ENCODE data around the gene STMP1. TPM values are rescaled to one million over a fixed set of nuclear protein-coding genes. Genes with fewer than 3 reads are reported as not detected.
"Not testable (repeated sequence)": the region's sequence is repeated elsewhere in the genome, so short reads cannot be mapped to it uniquely, and the experiment has no call there.

STMP1 gene
- total RNA-seq, 1 donor from 2014 or later = 12.5 TPM

DNA sequence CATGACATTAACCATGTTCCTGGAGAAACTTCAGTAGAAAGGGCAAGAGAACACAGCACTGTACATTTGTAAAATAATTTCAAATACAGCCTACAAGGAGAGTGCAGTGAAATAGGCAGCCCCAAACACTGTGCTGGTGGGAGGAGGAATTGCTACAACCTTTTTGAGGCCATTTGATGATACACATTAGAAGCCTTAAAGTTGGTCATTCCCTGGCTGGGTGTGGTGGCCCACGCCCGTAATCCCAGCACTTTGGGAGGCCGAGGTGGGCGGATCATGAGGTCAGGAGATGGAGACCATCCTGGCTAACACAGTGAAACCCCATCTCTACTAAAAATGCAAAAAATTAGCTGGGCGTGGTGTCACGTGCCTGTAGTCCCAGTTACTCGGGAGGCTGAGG, 30.3 kb downstream of the STMP1 start:
- not testable (repeated sequence) for DNase-seq (ENCODE audit: low spot score); ATAC-seq

DNA sequence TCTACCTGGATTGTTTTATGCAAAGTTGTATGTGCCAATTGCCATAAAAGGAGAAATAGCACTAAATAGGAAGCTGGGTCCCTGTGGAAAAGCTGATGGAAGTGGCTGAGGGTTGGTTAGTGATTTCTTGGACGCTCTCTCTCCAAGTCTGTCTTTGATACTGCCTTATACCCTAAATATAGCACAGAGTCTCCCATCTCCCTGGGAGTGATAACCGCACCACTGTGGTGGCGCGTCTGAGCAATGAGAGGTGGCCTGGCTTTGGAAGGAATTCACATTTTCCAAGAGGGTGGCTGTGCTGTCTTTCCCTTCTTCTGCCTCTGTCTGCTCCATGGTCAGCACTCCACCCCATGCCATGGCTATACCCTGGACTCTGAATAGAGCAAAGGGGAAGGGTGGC, 31.2 kb downstream of the STMP1 start:
- ATAC-seq (no peak), DNase-seq (ENCODE audit: low spot score) (no peak)

DNA sequence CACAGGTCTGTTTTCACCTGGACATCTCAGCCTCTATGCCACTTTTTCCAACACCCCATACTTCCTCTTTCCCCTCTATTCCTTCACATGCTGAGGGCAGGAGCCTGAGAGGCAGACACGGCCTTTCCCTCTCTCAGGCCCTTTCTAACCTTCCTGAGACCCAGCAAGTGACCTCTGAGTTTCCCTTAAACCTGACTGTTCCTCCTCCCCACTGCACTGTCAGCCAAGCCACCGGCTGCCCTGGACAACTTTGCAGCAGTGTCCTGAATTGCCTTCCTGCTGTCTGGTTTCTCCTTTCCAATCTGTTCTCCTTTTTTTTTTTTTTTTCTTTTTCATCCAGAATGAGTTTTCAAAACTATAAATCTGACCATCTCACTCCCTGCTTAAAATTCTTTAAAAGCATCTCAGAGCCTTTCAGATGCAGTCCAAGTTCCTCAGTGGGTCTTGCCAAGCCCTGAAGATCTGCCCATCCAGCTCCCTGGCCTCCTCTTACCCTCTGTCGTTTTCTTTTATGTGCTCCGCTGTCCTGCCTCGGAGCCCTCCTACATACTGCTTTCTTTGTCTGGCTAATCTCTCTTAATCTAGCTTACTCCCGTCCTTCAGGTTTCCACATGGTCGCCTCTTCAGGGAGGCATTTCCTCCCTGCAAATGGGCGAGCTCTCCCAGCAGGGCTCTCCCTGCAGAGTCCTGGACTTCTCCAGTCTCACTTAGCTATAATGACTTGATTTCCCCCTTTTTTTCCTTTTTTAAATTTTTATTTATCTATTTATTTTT, 35.1 kb downstream of the STMP1 start:
- DNase-seq (ENCODE audit: low spot score) (no peak), ATAC-seq (no peak)

DNA sequence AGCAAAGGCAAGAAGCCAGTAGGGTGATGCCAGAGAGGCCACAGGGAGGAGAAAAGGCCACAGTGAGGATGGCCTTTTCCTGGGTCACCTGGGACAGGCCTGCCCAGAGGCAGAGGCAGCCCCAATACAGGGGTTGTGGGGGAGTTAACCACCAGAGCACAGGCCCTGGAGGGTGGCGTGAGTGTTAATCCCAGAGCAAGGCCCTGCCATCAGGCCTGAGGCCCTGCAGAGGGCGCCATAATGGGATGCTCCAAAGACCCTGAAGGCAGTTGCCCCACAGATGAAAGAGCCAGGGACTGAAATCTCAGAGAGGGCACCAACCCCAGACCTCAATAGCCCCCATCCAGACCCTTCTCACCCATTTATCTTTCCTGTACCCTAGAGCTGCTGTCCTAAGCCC, 41.8 kb downstream of the STMP1 start:
- DNase-seq (ENCODE audit: low spot score) (no peak), ATAC-seq (no peak)

DNA sequence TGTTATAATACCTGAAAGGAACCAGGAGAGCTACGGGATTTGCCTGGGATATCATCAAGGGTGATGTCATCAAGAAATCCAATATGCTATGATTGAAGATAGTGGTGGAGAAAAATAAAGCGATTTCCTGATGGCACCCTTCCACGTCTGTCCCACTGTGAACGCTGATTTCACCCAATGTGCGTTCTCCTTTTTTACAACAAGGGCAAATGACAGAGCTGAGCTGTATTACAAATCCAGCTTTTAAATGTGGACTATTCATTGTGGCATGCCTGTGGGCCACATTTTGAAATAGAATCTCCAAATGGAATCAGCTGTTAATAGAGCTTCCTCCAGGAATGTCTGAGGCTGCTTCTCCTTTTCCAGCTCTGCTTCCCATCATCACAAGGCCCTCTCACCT, 42.4 kb downstream of the STMP1 start:
- no peak for ATAC-seq

DNA sequence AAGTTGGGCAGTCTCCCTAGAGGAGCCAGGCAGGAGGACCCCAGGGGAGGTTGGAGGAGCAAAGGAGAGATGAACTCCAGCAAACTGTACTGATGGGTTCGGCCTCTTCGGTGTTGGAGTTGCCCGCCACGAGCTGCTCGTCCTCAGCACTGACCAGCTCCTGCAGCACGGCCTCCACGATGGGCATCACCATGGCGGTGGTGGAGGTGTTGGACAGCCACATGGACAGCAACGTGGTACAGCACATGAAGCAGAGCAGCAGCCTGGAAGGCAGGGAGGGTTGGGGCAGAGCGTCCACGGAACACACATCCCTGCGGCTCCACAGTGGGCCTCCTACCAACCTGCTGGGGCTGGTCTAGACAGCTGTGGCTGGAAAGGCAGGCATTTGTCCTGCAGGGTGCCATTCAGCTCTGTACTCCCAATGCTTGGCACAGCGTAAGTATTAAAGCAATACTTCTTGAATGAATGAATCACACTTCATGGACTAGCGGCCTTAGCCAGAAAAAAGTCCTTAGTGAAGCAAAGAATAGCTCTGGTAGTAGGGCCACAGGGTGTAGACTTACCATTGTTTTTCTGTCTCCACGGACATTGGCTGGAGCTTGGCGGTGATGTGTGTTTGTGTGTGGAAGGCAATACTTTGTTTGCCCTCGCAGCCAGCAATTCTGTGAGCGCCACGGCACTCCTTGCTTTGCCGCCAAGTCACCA, 43.9 kb downstream of the STMP1 start:
- DNase-seq (ENCODE audit: low spot score) = no peak
- no peak for ATAC-seq

More for the DNA sequence above, 42.4 kb downstream of the STMP1 start:
- no peak for DNase-seq (ENCODE audit: low spot score)

DNA sequence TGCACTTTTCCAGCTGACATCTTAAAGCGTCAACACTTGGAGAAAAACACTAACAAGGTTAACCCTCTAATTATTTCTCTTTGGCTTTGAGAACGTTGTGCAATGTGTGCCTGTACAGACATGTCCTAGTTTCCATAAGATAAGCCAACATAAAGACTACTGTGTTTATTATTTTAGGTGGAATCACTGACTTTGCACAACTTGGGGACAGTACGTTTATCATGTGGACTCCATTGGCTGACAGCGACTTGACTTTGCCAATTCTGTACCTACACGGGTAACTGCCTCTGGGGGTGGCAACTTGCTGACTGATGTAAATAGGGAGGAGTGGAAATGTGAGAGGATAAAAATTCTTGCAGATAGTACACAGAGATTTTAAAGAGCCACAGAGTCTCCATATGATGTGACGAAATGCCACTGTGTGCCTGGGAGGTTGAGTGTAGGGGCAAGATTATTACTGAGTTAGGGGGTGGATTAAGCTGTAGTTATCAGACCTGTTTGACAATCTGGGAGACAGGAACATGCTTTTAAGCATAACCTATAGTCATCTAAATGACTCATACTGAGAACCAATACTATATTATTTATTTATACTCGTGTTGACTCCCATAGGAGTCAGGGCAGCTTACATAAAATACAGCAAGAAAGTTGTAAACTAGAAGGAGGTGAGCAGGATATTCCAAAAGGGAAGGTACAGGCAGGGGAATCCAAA, 44.7 kb downstream of the STMP1 start:
- DNase-seq (ENCODE audit: low spot score) (no peak), ATAC-seq (no peak)

DNA sequence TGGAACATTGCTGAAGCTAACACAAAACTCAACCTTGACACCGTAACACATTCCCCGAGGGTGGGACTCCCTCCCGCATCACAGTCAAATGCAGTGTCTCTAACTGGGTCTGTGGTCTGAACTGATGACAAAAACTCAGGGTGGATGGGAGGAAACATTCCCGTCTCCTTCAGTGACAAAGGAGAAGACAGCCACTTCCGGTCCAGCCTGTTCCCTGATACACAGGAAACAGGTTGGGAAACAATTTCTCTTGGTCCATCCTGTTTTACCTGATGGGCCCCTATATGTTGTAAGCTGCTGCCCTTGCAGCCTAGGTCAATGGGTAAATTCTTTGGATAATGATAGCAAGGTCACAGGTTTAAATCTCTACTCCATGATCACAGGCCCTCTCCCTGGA, 45.3 kb downstream of the STMP1 start:
- DNase-seq (ENCODE audit: low spot score) (no peak), ATAC-seq (no peak)

DNA sequence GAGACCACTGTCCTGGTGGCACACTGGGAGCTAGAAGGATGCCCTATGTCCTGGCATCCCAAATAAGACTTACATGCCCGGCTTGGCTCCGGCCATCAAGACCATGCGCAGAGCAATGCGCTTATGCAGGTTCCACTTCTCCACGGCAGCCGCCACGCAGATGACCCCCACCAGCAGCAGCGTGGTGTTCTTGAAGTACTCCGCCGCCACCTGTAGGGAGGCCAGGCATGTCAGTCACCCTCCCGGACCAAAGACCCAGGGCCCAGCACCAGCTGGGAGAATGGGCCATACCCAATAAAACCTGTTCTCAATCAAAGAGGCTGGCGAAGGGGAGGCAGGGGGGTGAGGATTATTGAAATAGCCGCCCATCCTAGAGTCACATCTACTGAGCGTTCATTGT, 45.7 kb downstream of the STMP1 start:
- DNase-seq (ENCODE audit: low spot score) = no peak
- ATAC-seq = no peak

DNA sequence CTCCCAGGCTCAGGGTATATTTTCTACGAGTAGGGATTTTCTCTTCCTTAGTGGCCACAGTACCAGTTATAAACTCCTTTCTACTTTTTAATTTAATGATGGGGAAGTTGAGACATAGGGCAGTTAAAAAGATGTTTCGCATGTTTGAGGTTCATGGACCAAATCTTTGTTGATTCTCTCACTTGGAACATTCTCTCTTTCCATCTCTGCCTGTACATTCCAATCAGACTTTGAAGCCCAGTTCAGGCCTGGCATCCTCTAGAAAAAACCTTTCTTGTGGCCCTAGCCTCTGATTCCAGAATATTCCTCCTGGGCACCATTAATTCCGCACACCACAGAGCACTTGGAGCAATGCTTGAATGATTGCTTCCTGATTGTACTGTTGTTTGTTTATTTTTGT, 47.2 kb downstream of the STMP1 start:
- ATAC-seq = no peak
- DNase-seq (ENCODE audit: low spot score) = no peak

DNA sequence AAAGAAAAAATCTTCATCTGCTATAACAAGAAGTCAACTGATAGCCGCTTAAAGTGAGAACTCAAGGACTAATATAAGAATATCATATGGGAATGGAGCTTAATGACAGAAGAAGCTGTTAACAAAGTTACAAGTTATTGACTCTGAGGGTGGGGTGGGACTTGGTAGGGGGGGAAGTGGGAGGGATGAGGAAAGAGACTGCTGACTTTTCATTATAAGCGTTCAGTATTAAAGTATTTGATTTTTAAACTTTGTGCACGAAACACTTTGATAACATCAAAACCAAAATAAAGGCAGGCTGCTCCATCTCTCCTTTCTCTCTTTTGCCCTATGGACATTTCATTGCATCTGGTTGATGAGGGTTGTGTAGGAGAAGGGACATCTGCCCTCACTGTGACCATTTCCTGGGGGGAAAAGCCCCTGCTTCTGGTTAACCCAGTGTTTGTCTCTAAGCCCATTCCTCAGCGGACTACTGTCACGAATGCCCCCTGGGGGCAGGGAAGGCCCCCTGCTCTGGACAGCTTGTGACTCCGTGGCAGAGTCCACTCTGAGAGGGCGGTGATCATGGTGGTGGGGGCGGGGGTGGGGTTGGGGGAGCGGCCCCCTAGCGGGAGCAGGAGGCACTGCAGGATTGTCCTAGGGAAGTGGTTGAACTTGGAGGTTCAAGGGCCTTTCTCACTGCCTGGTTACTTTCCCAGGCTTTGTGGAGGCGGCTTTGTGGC, 48.3 kb downstream of the STMP1 start:
- ATAC-seq (peak; percentile 62), DNase-seq (ENCODE audit: low spot score) (no peak)

DNA sequence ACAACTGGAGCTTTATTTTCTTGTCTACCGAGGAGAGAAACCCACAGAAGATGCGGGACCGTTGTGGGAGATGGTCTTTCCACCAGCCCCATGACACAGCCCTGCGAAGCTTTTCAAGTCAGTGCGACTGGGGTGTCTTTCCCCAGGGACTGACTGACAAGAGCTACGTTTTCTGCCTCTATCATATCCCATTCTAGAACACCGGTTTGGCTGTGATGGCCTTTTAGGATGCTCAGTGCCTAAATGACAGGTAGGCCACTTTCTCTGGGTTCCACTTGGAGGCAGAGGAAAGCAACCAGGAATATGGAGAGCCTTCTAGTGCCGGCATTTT, 48.8 kb downstream of the STMP1 start:
- DNase-seq (ENCODE audit: low spot score) = no peak

DNA sequence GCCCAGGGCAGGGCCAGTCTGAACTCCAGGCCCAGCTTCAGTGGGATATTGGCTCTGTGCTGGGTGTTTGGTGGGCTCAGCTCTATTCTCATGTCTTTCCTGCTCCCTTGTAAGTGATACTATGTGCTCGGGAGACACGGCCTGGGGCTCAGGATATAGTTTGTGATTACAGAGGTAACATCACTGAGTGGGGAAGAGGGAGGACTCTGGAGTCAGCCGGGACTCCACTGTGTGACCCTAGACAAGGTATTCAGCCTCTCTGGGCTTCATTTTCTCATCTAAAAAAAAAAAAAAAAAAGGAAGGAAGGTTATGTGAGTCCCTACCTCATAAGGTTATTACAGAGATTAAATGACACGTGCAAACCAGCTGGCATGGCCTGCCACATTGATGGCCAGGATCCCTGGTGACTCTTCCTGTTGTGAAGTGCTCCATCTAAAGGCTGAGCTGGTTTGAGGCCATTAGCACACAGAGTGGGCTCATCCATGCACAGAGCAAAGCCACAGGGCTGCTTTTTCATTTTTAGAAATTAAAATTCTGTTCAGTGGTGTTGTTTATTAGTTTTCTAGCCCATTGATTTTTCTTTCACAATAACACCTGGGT, 50.0 kb downstream of the STMP1 start:
- peak; percentile 29 for ATAC-seq
- DNase-seq (ENCODE audit: low spot score) = no peak

More for the DNA sequence above, 48.8 kb downstream of the STMP1 start:
- no peak for ATAC-seq

DNA sequence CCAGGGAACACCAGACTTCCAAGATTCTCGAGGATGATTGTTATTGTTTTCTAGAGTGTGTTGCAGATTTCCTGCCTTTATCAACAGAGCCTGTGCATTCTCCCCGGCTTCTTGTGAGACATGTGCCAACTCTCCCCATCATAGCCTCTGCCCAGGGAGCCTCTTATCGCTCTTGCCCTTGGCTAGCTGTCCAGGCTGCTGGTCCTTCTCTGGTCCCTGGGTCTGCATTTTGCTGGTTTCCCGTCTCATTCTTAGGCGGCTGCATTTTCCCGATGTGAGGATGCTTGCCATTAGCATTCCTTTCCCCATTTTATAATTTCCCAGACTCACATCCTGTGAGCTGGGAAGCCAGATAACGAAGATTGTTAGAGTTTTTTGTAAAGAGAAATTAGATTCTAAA, 50.5 kb downstream of the STMP1 start:
- ATAC-seq (peak; percentile 37), DNase-seq (ENCODE audit: low spot score) (no peak)

DNA sequence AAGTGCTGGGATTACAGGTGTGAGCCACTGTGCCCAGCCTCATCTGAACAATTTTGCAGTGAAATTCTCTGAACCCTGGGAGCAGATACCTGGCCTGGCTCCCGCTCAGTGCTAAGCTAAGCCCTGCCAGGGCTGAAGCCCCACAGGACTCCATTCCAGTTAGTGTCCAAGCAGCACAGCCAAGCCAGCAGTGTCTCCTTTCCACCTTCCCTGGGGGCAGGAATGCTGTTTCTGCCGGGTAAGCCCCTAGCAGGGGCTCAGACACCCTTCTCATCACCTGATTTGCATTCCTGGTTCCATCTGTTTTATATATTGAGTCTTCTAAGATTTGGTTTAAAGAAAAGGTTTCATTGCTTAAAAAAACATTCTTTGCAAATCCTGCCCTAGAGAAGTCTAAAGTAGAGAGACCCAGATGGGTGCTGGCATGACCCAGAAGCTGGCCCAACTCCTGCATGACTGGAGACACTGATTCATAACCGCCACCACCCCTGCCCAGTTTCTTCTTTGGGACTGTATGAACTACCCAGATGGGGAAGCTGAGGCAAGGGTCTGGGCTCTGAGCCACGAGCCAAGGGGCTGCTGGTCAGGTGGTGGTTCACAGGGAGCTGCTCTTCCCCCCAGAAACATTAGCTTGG, 51.6 kb downstream of the STMP1 start:
- DNase-seq (ENCODE audit: low spot score) = no peak

DNA sequence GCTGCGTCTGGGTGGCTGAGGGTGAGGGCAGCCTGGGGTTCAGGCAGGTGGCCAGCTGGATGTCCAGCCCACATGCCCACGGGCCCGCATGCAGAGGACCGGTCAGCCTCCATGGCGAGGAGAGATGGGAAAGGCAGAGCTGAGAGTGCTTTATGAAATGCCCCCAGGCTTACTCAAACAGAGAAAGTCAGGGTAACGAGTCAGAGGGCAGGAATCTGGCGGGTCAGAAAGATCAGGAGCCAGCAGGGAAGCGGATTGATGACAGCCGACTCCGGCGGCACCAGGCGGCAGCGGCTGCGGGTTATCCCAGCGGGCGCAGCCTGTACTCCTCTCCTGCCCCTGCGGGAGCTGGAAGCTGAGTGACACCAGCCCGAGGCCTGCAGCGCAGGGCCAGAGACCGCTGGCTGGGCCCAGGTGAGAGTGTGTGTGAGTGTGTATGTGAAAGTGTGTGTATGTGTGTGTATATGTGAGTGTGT, 52.3 kb downstream of the STMP1 start:
- DNase-seq (ENCODE audit: low spot score) = no peak
- ATAC-seq = no peak

More for the DNA sequence above, 51.6 kb downstream of the STMP1 start:
- ATAC-seq = no peak

DNA sequence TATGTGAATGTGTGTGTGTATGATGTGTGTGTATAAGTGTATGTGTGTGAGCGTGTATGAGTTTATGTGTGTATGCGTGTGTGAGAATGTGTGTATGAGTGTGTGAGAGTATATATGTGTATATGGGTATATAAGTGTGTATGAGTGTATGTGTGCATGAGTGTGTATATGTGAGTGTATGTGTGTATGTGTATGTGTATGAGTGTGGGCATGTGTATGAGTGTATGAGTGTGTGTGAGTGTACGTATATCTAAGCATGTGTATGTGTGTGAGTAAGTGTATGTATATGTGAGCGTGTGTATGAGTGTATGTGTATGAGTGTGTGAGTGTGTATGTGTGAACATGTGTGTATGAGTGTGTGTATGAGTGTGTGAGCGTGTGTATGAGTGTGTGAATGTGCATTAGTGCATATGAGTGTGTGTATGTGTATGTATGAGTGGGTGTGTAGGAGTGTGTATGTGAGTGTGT, 52.8 kb downstream of the STMP1 start:
- DNase-seq (ENCODE audit: low spot score) = no peak
- no peak for ATAC-seq

DNA sequence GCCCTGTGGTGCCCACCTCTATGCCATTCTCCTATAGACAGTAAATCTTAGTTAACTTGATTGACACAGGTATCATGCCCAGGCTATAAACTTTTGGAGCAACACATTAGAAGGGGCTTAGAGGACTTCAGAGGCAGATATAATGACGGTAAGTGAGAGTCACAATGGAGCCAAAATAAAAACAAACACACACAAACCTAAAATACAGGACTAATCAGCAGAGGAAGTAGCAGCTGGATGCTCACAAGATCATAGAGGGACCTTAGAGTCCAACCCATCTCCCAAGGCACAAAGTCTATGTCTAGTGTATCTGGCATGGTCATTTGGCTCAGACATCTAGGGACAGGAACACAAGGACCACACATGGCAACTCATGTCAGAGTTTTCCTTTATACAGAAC, 53.4 kb downstream of the STMP1 start:
- ATAC-seq (no peak), DNase-seq (ENCODE audit: low spot score) (no peak)

DNA sequence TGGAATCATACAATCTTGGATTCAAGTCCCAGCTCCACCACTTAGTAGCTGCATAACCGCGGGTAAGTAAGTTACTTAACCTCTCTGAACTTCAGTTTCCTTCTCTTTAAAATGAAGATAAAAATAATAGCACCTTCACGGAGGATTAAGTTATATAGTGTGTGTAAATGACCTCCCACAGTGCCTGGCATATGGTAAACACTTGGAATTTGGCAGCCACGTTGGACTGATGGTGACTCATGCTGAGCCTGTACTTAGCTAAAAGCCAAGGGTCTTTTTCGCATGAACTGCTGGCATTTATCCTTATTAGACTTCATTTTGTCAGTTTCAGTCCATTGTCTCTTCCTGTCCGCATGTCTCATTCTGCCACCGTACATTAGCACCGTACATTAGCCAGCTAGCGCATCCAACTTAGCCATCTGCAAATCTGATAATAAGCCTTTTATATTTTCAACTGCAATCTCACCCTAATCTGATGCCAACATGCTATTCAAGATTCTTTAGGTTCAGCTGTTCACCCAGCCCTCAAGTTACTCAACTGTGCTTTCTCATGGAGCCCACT, 54.4 kb downstream of the STMP1 start:
- ATAC-seq = no peak
- DNase-seq (ENCODE audit: low spot score) = no peak

DNA sequence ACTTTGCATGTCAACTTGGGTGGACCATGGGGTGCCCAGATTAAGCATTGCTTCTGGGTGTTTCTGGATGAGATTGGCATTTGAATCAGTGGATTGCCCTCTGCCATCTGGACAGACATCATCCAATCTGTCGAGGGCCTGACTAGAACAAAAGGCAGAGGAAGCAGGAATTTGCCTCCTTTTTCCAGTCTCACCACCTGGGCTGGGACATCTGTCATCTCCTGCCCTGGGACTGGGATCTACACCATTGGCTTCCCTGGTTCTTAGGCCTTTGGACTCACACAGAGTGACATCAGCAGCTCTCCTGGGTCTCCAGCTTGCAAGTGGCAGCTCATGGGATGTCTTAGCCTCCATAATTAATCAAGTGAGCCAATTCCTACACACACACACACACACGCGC, 55.4 kb downstream of the STMP1 start:
- DNase-seq (ENCODE audit: low spot score) (no peak), ATAC-seq (no peak)
